HuH-7.5 (cell line): ENCODE results near the gene CTNNB1.
"Not testable (repeated sequence)": the region's sequence is repeated elsewhere in the genome, so short reads cannot be mapped to it uniquely, and the experiment has no call there.

Experiments used
- DNase-seq: peaks from one replicate; pipeline ENCODE4 v3.0.0; 2011; ENCODE audit warnings: low spot score

The CTNNB1 gene

DNA sequence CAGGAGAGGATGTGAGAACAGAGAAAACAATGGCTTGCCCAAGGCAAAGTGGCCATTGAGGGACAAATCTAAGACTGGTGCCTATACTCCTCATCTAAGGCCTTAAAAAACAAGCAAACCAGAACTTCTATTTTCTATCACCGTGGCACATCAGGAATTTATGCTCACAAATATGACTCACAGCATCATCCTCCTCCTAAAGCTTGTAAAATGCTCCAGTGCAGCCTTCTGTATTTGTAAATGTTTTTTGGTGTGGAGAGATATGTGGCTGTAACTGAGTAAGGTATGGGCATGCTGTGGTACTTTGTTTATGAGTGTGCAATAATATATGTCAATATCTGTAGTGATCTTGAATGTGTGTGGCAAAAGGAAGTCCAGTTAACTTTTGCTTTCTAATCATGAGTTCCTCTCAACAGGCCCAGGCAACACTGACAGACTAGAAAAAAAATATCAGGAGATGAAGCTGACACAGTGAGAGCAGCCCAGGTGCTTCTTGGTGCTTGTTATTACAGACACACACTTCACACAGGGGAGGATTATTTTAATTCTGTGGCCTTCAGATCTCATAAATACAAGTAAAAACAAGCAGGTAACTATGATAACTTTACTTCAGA lies 60.3 kb downstream of the CTNNB1 start:
- DNase-seq = no peak

- no peak for DNase-seq
Observed at GRCh38 chr3:41260063-41260450, 60.8 kb downstream of the CTNNB1 start.

- DNase-seq = no peak
Observed at GRCh38 chr3:41265011-41265545, 65.8 kb downstream of the CTNNB1 start.

DNA sequence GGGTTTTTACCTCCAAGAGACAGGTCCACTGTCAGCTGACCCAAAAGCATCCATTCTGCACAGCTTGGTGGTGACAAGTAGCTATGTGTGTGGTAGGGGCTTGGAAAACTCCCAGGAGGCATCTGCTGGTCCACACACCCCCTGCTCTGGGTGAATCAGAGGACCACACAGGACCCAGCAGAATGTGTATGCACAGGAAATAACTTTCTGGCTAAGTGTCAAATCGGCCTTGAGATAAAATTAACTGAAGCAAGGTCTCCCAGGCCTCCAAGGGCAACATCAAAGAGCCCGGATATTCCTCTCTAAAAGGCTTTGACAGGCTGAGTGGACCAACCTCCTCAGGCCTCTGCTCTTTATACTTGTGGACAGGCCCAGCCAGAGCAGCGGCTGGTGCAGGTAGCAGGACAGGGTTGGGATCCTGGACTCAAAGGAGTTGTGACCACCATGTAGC lies 66.5 kb downstream of the CTNNB1 start:
- no peak for DNase-seq

GRCh38 chr3:41267975-41268640 lies 68.8 kb downstream of the CTNNB1 start:
- DNase-seq = peak; percentile 66

GRCh38 chr3:41272667-41273066 lies 73.4 kb downstream of the CTNNB1 start:
- no peak for DNase-seq

DNA sequence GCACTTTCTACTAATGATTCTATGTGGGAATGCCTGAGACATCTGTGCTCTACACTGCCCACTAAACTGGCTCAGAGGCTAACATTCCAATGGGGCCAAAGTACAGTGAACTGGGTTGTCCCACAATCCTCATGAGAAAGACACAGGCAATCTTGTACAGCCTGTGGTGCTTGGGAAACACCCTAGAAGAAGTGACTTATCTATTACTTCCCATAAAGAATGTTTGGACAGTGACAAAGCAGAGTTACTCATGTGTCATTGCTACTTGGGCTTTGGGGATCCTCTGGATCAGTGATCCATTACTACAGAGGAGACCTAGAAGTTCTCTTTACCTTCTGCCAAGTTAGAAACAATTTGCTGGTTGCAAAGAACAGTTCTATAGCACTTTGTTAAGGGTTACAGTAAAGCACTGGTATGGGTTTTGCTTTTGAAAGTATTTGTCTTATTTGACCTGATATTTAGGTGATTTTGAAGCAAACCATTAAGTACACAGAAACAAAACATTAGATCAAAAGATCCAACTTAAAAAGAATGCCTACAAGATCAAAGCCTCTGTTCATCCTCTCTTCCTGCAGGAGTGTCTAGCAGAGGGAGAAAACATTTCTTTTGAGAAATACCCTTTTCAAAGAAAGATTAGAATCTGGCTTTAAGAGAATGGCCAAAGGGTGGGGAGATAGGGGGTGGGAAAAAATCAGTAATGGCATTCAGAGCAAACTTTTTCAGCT lies 75.8 kb downstream of the CTNNB1 start:
- DNase-seq = peak; percentile 44

- no peak for DNase-seq
Observed at GRCh38 chr3:41276191-41276590, 76.9 kb downstream of the CTNNB1 start.

GRCh38 chr3:41277790-41278465 lies 78.6 kb downstream of the CTNNB1 start:
- no peak for DNase-seq

GRCh38 chr3:41284934-41285333 lies 85.6 kb downstream of the CTNNB1 start:
- not testable (repeated sequence) for DNase-seq

DNA sequence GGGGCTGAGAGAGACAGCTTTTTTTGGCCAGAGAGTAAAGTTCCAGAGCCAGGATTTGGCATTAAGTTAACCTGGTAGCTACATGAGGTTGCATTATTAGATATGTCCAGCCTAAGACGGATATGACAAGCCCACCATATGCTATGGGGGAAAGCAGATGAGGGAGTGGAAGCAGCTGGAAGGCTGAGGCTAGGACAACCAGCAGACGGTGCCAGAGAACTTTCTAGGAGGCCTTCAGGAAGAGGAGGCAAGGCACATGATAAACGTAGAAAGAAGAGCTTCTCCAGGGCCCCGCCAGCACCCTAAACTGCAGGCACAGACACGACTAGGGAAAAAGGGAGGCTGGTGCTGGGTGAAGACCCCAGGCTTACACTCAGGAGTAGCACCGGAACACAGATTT lies 87.0 kb downstream of the CTNNB1 start:
- no peak for DNase-seq

GRCh38 chr3:41288785-41289184 lies 89.5 kb downstream of the CTNNB1 start:
- DNase-seq = no peak
